ENCODE measurements around the gene PRODH2. TPM values are rescaled to one million over a fixed set of nuclear protein-coding genes. Genes with fewer than 3 reads are reported as not detected.

Gene PRODH2
- total and polyA plus RNA-seq, 2 of the 13 experiments (the other 11 are each of a cell fraction or from before 2014, with no cell fraction given), result 86.7 to 118 TPM

DNA sequence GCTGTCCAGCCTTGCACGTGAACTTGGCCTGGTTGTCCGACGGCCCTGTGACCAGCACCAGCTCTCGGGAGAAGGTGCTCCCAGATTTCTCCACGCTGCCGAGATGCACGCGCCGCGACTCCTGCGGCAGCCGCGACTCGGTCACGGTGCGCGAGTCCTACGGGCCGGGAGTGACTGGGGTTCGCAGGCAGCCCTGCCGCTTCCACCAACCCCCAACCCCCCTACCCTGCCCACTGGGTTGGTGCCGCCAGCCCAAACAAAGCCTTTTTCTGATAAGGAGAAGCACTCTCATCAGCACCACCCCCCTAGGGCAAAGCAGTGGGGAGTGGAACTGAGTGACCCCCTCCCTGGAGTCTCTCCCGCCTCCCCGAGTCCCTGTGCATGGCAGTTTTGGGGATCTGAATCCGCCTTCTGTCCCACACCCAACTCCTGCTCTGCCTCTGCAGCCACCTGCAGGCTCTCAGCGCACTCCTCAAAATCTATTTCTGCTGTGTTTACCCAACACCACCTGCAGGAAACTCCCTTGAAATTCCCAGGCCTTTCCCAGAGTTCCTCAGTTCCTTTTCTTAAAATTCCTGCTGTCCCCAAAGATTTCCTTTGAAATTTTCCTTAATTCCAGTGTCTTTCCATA, 33.5 kb upstream of the PRODH2 start (continued):
- 0 out of 2 replicates have a peak, but pooled peaks have one; percentile 1 for TF ChIP-seq IRF9 (CRISPR knock-in tag; IDR thresholded peaks at IDR 0.05; ENCODE audit: borderline replicate concordance)
- peak; percentile 12; the same call in 1 of the 2 replicates for TF ChIP-seq RXRA (CRISPR knock-in tag; IDR thresholded peaks at IDR 0.05)
- peak; percentile 65 for TF ChIP-seq SKI (IDR thresholded peaks at IDR 0.05; ENCODE audit: partially characterized antibody)
- peak; percentile 10 to 74; a peak in 3 of 4 replicates for TF ChIP-seq REST (IDR thresholded peaks at IDR 0.05; ENCODE audit: borderline replicate concordance in 1 of 2, low read depth in 1 of 2, low read length in 2 of 2)
- 0 out of 2 replicates have a peak, but pooled peaks have one; percentile 7 for TF ChIP-seq ZNF609 (CRISPR knock-in tag; IDR thresholded peaks at IDR 0.05; ENCODE audit: borderline replicate concordance)
- peak; percentile 85 for TF ChIP-seq ZNF263 (CRISPR knock-in tag; IDR thresholded peaks at IDR 0.05)
- 0 out of 2 replicates have a peak, but pooled peaks have one; percentile 33 for TF ChIP-seq ZNF331 (CRISPR knock-in tag; IDR thresholded peaks at IDR 0.05)
- TF ChIP-seq, protein P1, sequence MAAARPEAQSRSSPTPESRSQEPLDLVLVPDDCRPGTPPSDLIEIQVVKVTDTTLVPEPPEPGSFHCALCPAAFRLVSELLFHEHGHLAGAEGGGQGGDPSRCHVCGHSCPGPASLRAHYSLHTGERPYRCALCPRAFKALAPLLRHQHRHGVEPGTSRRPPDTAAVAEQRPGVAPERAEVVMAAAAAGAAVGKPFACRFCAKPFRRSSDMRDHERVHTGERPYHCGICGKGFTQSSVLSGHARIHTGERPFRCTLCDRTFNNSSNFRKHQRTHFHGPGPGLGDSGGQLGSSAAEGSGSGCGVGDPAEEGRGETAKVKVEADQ (CRISPR knock-in tag; IDR thresholded peaks at IDR 0.05; ENCODE audit: borderline replicate concordance), result no peak
- no peak for TF ChIP-seq NONO (IDR thresholded peaks at IDR 0.05)
- TF ChIP-seq NONO (CRISPR knock-in tag; conservative IDR thresholded peaks at IDR 0.05), result peak; percentile 17; the same call in 1 of the 2 replicates
- TF ChIP-seq ZFP36L2 (CRISPR knock-in tag; IDR thresholded peaks at IDR 0.05), result no peak
- TF ChIP-seq KMT2B (CRISPR knock-in tag; IDR thresholded peaks at IDR 0.05), result no peak
- no peak for TF ChIP-seq ZNF225 (CRISPR knock-in tag; IDR thresholded peaks at IDR 0.05)
- TF ChIP-seq SOX5 (CRISPR knock-in tag; IDR thresholded peaks at IDR 0.05; ENCODE audit: borderline replicate concordance), result 0 out of 2 replicates have a peak, but pooled peaks have one; percentile 19
- TF ChIP-seq JDP2 (CRISPR knock-in tag; IDR thresholded peaks at IDR 0.05; ENCODE audit: borderline replicate concordance), result no peak
- peak; percentile 54; the same call in 1 of the 2 replicates for TF ChIP-seq ZNF777 (CRISPR knock-in tag; IDR thresholded peaks at IDR 0.05)
- TF ChIP-seq DR1 (CRISPR knock-in tag; IDR thresholded peaks at IDR 0.05), result no peak
- no peak for TF ChIP-seq NCOA5 (CRISPR knock-in tag; IDR thresholded peaks at IDR 0.05)
